Heart left ventricle (tissue), 16 donors: Measurements from ENCODE around the gene RPGRIP1L. TPM values are rescaled to one million over a fixed set of nuclear protein-coding genes. Genes with fewer than 3 reads are reported as not detected.

Experiments
- ATAC-seq, 4 donors: fragments of 200-7000 bp; cut with Tn5 transposase; one replicate each; pipeline ENCODE4 v1.9.1; 2020 to 2022; ENCODE audit warnings: moderate library complexity in 4 of 4, mild to moderate bottlenecking in 3 of 4, moderate number of reproducible peaks in 1 of 4
- DNase-seq, 5 donors: peaks; one replicate each; pipeline ENCODE4 v3.0.0-alpha.2; 2020
- H3K27ac ChIP-seq, 12 donors: fragments of 200-600 bp; sonication (generic) in 4 of 12; one replicate each; pipeline versions ENCODE4 v1.5.0 to v1.8.0; 2016 to 2022; ENCODE audit warnings: mild to moderate bottlenecking in 2 of 12
- H3K27me3 ChIP-seq, 9 donors: fragments of 200-600 bp; sonication (generic) in 2 of 9; one replicate each; pipeline versions ENCODE4 v1.5.1 to v1.8.0; 2016 to 2022; ENCODE audit warnings: mild to moderate bottlenecking in 3 of 9
- H3K36me3 ChIP-seq, 9 donors: fragments of 200-600 bp; sonication (generic) in 2 of 9; one replicate each; pipeline versions ENCODE4 v1.5.0 to v1.8.0; 2018 to 2022; ENCODE audit warnings: mild to moderate bottlenecking in 2 of 9
- H3K4me1 ChIP-seq, 12 donors: fragments of 200-600 bp; sonication (generic) in 4 of 12; one replicate each; pipeline versions ENCODE4 v1.5.0 to v1.8.0; 2016 to 2022; ENCODE audit warnings: mild to moderate bottlenecking in 3 of 12
- H3K4me3 ChIP-seq, 12 donors: fragments of 200-600 bp; sonication (generic) in 4 of 12; one replicate each; pipeline versions ENCODE4 v1.5.0 to v1.8.0; 2017 to 2022; ENCODE audit warnings: mild to moderate bottlenecking in 9 of 12, moderate library complexity in 4 of 12
- H3K9me3 ChIP-seq, 12 donors: fragments of 200-600 bp; sonication (generic) in 4 of 12; one replicate each; pipeline versions ENCODE4 v1.5.0 to v1.8.0; 2016 to 2022; ENCODE audit warnings: mild to moderate bottlenecking in 1 of 12
- POLR2A ChIP-seq, 2 donors: fragments of 450-650 bp; IDR thresholded peaks; one replicate each; pipeline ENCODE4 v1.6.1; 2017; ENCODE audit warnings: antibody characterized with exemption in 2 of 2, mild to moderate bottlenecking in 2 of 2, moderate library complexity in 2 of 2
- WGBS, 4 donors: extraction: QIAGEN DNeasy Blood & Tissue Kit in 2 of 4; methylation state at CpG; one replicate each; pipeline versions ENCODE4 v1.1.5 to v1.1.7; 2013 to 2018; 5-methylcytosine and 5-hydroxymethylcytosine counted together
- intact Hi-C, 10 donors: fragments of 100-400 bp; cut with DNase I; formaldehyde crosslinking; loops; one replicate each; pipeline versions ENCODE4 v1.11.1 to v1.14.2; 2022
- polyA plus RNA-seq, 2 donors: library from polyadenylated mRNA; stranded (reverse); fragments of 200-250 nt; gene quantifications; one replicate each; pipeline ENCODE4 v1.2.3, GENCODE V29; 2013
- total RNA-seq, 9 donors: library from RNA; depleted of rRNA in 2 of 9; stranded (reverse); fragments of >200 nt in 2 of 9; fragmentation: NEBNext Ultra II Directional in 3 of 9; extraction: Animal tissue kit (Norgen Biotek cat#: 25700) in 3 of 9; gene quantifications; one replicate each; pipeline versions ENCODE4 v1.1.0 to v1.2.4, GENCODE V29; 2016 to 2023
- TF ChIP-seq, protein P1 (sequence below), 12 donors: fragments of 200-600 bp; sonication (generic) in 4 of 12; IDR thresholded peaks; one replicate each; pipeline versions ENCODE4 v1.5.0 to v1.8.0; 2018 to 2022; ENCODE audit warnings: antibody characterized with exemption in 12 of 12, mild to moderate bottlenecking in 5 of 12
- donor health status: ischemic (EF 13 %, LVEDD 7.1; RV severe dilation, severe dysfunction).
- donor health status: healthy with polysubstance abuse.
- donor health status: DM: no; HTN: yes; CAD: no.
- donor health status: DM: no; HTN: no; CAD: no.
- donor health status: ischemic (EF 25% LVEDD 6.9; RV normal size, moderate dysfunction).
- donor health status: ischemic (EF 25% LVEDD 5.7; RV mildly dilated, moderate dysfunction).
- donor health status: healthy.
- donor health status: DM: yes; HTN: yes; CAD: no.
- donor health status: ischemic (EF 35%, LVEDD 5.7; RV mildly dilated, moderate dysfunction).
- donor health status: nonischemic (EF 11% LVEDD 7.7; RV severe dilation, severe dysfunction).
- donor health status: DM: yes; HTN: yes; CAD: no.
- donor health status: PGD.
- donor health status: ischemic (EF 29% LVEDD 5.4; RV normal size, mild dysfunction).
- donor health status: nonischemic (EF 23%, LVEDD 6.1; RV moderate dilation, normal function).

Gene RPGRIP1L
- total and polyA plus RNA-seq, 11 donors: 0.69 to 4.6 (median 2.3) TPM

DNA sequence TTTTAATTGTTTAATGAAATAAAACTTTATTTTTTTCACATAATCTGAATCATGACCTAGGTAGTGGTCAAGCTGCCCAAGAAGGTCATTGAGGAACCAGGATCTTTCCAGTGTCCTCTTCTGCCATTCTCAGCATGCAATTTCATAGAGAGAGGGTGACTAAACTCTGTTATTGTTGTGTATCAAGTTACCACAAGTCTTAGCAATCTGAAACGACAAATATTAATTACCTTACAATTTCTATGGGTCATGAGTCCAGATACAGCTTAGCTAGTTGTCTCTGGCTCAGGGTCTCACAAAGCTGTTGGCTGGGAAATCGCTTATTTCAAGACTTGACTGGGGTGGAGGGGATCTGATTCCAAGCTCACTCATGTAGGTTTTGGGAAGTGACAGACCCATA lies 37.9 kb upstream of the RPGRIP1L start:
- Histone ChIP-seq H3K9me3 (no peaks in the 10 kb centered on the region), H3K27me3 (no peaks in the 10 kb centered on the region), H3K4me3 (no peak overlapping the region), H3K4me1 (peaks cover 0 to 52% (median 21%) of the 10 kb centered on the region in 12 donors), H3K36me3 (no peaks in the 10 kb centered on the region), H3K27ac (no peak overlapping the region)
- WGBS, 4 donors: 92 to 100% (median 95%) methylated on average over 2 of the region's 2 CpGs
- DNase-seq: no peak
- TF ChIP-seq, protein P1, sequence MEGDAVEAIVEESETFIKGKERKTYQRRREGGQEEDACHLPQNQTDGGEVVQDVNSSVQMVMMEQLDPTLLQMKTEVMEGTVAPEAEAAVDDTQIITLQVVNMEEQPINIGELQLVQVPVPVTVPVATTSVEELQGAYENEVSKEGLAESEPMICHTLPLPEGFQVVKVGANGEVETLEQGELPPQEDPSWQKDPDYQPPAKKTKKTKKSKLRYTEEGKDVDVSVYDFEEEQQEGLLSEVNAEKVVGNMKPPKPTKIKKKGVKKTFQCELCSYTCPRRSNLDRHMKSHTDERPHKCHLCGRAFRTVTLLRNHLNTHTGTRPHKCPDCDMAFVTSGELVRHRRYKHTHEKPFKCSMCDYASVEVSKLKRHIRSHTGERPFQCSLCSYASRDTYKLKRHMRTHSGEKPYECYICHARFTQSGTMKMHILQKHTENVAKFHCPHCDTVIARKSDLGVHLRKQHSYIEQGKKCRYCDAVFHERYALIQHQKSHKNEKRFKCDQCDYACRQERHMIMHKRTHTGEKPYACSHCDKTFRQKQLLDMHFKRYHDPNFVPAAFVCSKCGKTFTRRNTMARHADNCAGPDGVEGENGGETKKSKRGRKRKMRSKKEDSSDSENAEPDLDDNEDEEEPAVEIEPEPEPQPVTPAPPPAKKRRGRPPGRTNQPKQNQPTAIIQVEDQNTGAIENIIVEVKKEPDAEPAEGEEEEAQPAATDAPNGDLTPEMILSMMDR (IDR thresholded peaks at IDR 0.05): no peak
- TF ChIP-seq POLR2A (IDR thresholded peaks at IDR 0.05): no peak
- no peak for ATAC-seq
- intact Hi-C loops: no loop called here

DNA sequence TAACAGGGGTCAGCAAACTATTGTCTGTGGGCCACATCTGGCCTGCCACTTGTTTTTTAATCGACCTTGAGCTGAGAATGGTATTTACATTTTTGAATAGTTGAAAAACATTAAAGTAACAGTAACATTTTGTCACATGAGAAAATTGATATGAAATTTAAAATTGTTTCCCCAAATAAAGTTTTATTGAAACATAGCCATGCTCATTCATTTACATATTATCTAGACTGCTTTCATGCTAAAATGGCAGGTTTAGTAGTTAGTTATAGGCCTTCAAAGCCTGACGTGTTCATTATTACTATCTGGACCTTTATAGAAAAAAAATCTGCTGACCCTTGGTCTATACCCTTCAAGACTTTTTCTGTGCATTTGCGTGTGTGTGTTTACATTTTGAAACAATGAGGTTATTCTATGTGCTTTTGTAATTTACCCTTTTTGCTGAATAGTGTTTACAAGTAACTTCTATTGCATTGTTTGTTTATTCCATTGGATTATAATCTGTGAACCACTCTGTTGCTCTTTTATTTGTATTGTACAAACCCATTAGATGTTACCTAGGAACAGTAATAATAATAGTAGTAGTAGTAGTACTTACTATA lies 37.4 kb upstream of the RPGRIP1L start:
- Histone ChIP-seq H3K4me1 (peaks cover 0 to 54% (median 20%) of the 10 kb centered on the region in 12 donors), H3K27ac (no peak overlapping the region), H3K36me3 (no peaks in the 10 kb centered on the region), H3K9me3 (no peaks in the 10 kb centered on the region), H3K27me3 (no peaks in the 10 kb centered on the region), H3K4me3 (no peak overlapping the region)
- ATAC-seq (no peak), DNase-seq (no peak)
- WGBS, 4 donors: 77 to 81% (median 80%) methylated on average over 3 of the region's 3 CpGs
- TF ChIP-seq, protein P1 (IDR thresholded peaks at IDR 0.05): no peak
- no peak for TF ChIP-seq POLR2A (IDR thresholded peaks at IDR 0.05)
- intact Hi-C loops: no loop called here

DNA sequence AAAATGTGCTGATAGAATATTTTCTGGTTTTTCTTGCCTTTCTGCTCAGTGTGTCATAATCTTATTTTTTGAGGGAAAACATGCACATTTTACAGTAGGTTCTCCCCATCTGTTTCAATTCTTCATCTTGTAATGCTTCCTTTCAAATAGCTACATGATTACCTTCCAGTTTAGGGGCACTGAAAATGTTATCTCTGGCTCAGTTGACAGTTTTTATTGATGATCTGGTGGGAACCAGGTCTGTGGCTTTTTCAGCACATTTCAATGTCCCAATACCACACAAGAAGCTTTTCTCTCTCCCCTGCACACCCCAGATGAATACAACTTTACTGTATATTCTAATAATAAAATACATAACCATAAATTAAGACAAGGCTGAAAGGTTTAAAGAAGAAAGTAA lies 36.8 kb upstream of the RPGRIP1L start:
- H3K4me1 ChIP-seq: peaks cover 0 to 54% (median 15%) of the 10 kb centered on the region in 12 donors
- intact Hi-C loops: no loop called here
- H3K27ac ChIP-seq: no peak overlapping the region
- TF ChIP-seq POLR2A (IDR thresholded peaks at IDR 0.05): no peak
- TF ChIP-seq, protein P1 (IDR thresholded peaks at IDR 0.05): no peak
- H3K4me3 ChIP-seq: no peak overlapping the region
- no peaks in the 10 kb centered on the region for H3K9me3 ChIP-seq
- ATAC-seq: no peak
- DNase-seq: no peak
- H3K36me3 ChIP-seq: no peaks in the 10 kb centered on the region
- H3K27me3 ChIP-seq: no peaks in the 10 kb centered on the region

DNA sequence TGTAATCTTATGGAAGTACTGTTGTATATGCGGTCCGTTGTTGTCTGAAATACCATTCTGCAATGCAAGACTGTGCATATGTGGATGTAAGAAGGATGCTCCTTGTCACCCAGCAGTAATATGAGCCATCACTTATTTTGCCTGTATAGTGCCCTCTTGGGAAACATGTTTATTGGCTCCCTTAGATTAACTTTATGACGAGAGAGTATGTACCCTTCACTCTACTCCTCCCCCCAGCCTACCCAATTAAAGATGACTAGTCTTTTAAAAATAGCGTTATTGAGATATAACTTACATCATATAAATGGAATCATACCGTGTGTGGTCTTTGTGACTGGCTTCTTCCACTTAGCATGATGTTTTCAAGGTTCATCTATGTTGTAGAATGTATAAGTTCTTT lies 33.9 kb upstream of the RPGRIP1L start:
- H3K27ac ChIP-seq: no peak overlapping the region
- intact Hi-C loops: no loop called here
- DNase-seq: no peak
- H3K27me3 ChIP-seq: no peaks in the 10 kb centered on the region
- 75 to 77% (median 76%) methylated on average over 5 of the region's 5 CpGs for WGBS, 4 donors
- H3K9me3 ChIP-seq: no peaks in the 10 kb centered on the region
- H3K4me1 ChIP-seq: peaks cover 0 to 51% (median 7%) of the 10 kb centered on the region in 12 donors
- no peaks in the 10 kb centered on the region for H3K36me3 ChIP-seq
- ATAC-seq: peak in 3 of 4 donors; percentile 44 to 71 (median 69)
- TF ChIP-seq, protein P1 (IDR thresholded peaks at IDR 0.05): no peak
- H3K4me3 ChIP-seq: no peak overlapping the region
